Kasumi-1 (cell line): Measurements from ENCODE around the gene PTCH1.

Experiments
- DNase-seq, 2 experiments: peaks; one replicate each; lab custom pipeline; 2025; lab: John Stamatoyannopoulos, UW

Gene PTCH1

DNA sequence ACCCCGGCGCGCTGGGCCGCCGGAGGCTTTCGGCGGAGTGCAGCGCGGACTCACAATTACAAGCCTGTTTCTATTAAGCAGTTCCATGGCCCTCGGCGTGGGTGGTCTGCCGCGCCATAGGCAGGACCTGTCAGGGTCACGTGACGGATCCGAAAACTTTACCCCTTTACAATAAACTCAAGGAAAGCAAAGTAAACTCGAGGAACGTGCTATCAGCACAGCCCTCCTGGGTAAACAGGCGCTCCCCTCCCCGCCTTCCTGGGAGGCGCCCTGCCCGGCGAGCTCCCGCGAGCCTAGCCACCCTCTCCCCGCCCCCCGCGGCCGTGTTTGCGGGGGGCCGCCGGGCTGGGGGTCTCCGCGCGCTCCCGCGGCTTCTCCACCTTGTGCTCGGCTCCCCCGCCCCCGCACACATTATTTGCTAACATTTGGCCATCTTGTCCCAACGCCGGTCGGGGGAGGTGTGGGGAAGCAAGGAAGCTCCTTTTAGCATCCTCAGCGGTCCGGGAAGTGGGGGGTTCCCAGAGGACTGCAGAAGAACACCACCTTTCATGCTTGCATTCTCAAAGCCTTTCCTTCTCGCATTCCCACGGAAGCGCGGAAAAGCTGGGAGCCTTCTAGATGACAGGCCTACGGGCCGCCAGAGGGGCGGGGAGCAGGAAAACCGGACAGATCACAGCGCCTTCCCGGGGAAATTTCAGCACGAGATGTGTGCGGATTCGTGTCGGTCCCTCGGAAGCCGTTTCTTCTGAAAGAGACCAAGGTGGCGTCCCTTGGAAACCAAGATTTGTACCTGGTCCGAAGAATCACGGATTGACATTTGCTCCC lies at the start of gene PTCH1:
TSS of gene PTCH1 (minus strand) at position 238 of the 825 bp plus-strand sequence.
- no peak for DNase-seq

DNA sequence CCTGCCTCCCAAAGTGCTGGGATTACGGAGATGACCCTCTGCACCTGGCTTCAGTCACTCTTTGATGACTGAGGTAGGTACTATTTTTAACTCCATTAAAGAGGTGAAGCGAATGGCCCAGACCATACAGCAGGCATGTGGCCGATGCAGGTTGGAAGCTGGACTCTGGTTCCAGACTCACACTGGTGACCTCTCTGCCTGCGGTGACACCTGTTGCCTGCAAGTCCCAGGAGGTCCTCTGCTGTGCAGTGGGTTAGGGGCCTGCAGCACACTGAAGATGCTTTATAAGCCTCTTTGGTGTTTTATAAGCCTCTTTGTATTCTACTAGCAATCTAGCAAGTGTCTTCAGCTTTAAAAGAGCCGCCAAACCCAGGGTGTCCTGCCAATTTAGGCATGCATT lies 49.2 kb upstream of the PTCH1 start:
- DNase-seq: no peak

GRCh38 chr9:95561913-95562312 lies 45.1 kb upstream of the PTCH1 start:
- DNase-seq: no peak

DNA sequence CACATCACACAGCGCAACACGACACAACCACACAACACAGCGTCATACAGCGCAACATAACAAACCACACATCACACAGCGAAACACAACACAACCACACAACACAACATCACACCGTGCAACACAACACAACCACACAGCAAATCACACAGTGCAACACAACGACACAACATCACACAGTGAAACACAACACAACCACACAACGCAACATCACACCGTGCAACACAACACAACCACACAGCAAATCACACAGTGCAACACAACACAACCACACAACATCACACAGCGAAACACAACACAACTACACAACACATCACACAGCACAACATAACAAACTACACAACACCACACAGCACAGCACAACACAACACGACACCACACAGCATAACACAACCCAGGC lies 40.4 kb upstream of the PTCH1 start:
- DNase-seq: no peak

- DNase-seq: no peak
These were observed 39.8 kb upstream of the PTCH1 start for GRCh38 chr9:95556521-95556920.

GRCh38 chr9:95552814-95553546 lies 36.2 kb upstream of the PTCH1 start:
- DNase-seq: no peak

GRCh38 chr9:95552255-95552654 lies 35.5 kb upstream of the PTCH1 start:
- DNase-seq: no peak

GRCh38 chr9:95551406-95551805 lies 34.6 kb upstream of the PTCH1 start:
- no peak for DNase-seq

GRCh38 chr9:95545831-95546567 lies 29.2 kb upstream of the PTCH1 start:
- DNase-seq: no peak

DNA sequence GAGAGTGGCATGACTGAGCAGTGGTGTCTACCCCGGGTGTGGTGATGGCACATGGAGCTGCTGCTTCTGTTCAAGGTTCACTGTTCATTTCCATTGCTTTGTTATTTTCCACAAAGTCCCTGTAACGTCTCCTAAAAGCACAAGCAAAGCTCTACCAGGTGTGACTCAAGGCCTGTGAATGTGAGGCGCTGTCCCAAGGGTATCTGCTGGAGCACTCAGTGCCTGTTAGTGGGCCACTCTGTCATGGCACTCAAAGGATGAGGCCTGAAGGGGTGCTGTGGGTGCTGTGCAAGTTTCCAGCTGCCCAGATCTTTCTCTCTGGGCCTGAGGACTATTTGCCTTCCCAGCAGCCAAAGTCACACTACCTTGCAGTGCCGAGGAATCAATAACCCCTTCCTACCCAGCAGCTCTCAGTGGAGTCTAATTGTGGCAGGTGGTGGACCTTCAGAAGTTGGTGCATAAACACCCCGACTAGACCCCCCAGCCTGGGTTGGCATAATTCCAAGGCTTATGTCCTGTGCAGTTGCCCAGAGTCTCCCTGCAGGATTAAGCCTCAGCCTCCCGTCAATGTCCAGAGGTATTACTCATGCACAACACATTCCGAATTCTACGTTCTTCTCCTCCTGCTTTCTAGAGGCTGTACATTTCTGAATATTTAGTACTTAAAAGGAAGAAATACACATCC lies 17.4 kb upstream of the PTCH1 start:
- DNase-seq: no peak

DNA sequence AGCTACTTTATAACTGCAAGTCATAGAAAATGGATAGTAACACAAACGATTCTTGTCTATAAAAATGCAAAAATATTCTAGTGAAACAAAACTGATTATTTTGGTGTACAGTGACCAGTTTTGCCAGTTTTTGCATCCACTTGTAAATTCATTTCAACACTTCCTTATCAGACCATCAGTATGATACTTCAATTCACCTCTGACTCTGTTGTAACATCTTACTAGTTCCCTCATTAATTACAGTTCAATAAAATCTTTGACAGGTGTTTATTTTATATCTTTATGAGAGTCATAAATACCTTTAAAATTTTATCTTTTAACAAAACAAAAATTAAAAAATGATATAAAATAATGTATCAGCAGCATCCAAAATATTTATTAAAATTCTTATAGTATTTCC lies 13.1 kb upstream of the PTCH1 start:
- no peak for DNase-seq

DNA sequence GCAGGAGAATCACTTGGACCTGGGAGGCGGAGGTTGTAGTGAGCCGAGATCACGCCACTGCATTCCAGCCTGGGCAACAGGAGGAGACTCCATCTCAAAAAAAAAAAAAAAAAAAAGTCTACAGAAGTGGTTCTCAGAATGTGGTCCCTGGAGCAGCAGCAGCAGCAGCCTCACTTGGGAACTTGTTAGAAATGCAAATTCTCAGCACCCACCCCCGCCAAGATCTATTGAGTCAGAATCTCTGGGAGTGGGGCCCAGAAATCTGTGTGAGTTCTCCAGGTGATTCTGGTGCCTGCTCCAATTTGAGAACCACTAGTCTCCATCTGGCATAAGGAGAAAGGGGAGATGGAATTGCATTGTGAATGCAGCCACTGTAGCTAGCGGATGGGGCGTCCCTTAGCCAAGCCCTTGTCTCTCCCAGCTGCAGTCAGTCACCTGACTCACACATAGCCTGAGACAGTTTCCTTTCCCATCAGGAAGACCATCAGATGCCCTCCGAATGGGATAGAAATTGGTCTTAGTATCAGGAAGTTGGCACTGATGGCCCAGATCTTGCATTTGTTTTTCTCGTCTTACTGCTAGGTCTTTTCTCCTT lies 12.2 kb upstream of the PTCH1 start:
- no peak for DNase-seq

GRCh38 chr9:95522871-95523370 lies 6.2 kb upstream of the PTCH1 start:
- no peak for DNase-seq

GRCh38 chr9:95521699-95522098 lies 4.9 kb upstream of the PTCH1 start:
- no peak for DNase-seq

DNA sequence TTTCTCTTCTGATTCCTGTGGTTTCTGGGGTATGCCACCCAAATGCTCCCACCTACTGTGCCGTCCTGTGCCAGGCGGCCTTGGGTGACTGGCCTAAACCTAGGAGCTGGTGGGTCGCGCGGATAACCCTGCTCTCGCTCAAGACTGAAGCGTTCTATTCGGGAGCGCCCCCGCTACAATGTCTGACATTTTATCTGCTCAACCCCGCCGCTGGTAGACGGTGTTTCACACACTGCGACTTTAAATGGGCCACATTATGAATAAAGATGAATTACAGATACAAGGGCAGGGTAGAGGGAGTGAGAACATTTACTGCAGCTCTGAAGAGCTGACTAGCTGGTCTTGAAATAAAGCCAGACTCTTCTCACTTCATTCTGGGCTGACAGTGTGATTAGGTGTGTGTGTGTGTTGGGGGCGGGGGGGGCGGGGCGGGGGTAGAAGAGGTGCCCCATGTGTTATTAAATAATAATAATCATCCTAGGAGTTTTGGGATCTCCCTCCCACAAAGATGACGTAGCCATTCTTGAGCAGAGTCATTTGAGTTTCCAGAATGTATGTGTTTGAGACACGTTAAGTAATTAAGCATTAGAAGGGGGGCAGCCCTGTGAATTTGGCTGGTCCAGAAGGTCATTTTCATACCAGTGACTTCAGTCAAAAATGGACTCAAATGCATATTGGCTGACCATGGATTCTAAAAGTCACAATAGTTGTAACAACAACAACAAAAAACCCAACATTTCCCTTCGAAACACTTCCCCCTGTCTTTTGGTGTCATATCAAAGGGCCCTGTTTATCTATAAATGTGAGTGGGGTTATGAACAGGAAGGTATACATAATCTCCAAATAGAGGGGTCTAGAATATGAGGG lies 1.0 kb upstream of the PTCH1 start:
- DNase-seq: no peak

GRCh38 chr9:95516221-95516733 lies 494 bp downstream of the PTCH1 start:
- no peak for DNase-seq

GRCh38 chr9:95515272-95516113 lies 1.3 kb downstream of the PTCH1 start:
- no peak for DNase-seq

DNA sequence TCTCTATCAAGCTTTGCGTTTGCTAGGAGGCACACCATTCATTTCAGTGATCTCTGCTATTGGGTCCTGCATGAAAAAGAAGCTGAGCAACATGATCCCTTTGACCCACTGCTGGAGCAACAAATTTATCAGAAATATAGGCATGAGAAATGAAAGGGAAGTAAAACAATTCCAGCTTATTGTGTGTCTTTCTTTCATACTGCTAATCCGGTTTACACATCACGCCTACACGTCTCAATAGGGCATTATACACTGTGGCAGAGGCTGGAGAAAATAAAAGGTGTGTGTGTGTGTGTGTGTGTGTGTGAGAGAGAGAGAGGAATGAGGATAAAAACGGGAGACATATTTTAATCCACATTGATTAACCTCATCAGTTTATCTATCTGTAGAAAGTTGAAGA lies 2.4 kb downstream of the PTCH1 start:
- no peak for DNase-seq

GRCh38 chr9:95513711-95514110 lies 3.1 kb downstream of the PTCH1 start:
- DNase-seq: no peak
